HepG2 (cell line): ENCODE measurements around the gene RAB34. TPM values are rescaled to one million over a fixed set of nuclear protein-coding genes. Genes with fewer than 3 reads are reported as not detected.

ENCODE experiments used
- BATF2 ChIP-seq: sonication (generic); formaldehyde crosslinking; IDR thresholded peaks from 2 replicates; pipeline ENCODE4 v1.8.0; 2022; ENCODE audit warnings: mild to moderate bottlenecking, missing genetic modification reagents, moderate library complexity
- HHEX ChIP-seq: IDR thresholded peaks from 2 replicates; pipeline ENCODE4 v1.6.1; 2016; ENCODE audit warnings: control low read depth
- NFRKB ChIP-seq: fragments of 450-650 bp; IDR thresholded peaks from 2 replicates; pipeline ENCODE4 v1.6.1; 2017
- NR0B2 ChIP-seq: sonication (generic); formaldehyde crosslinking; IDR thresholded peaks from 2 replicates; pipeline ENCODE4 v1.4.0; 2020; ENCODE audit warnings: mild to moderate bottlenecking, missing genetic modification reagents
- REST ChIP-seq, 2 experiments: IDR thresholded peaks; 2 replicates each; pipeline ENCODE4 v1.6.1; 2011 to 2012; ENCODE audit warnings: low read length in 2 of 2, borderline replicate concordance in 1 of 2, low read depth in 1 of 2, mild to moderate bottlenecking in 1 of 2, moderate library complexity in 1 of 2
- SNAPC2 ChIP-seq: sonication (generic); formaldehyde crosslinking; IDR thresholded peaks from 2 replicates; pipeline ENCODE4 v1.8.1; 2022; ENCODE audit warnings: mild to moderate bottlenecking, missing genetic modification reagents
- ZNF10 ChIP-seq: sonication (generic); formaldehyde crosslinking; IDR thresholded peaks from 2 replicates; pipeline ENCODE4 v1.4.0; 2020; ENCODE audit warnings: mild to moderate bottlenecking, low read depth, missing genetic modification reagents, borderline replicate concordance
- ZNF710 ChIP-seq: sonication (generic); formaldehyde crosslinking; IDR thresholded peaks from 2 replicates; pipeline ENCODE4 v1.5.0; 2020; ENCODE audit warnings: mild to moderate bottlenecking, missing genetic modification reagents, borderline replicate concordance
- ZNF816 ChIP-seq: sonication (generic); formaldehyde crosslinking; IDR thresholded peaks from 2 replicates; pipeline ENCODE4 v1.8.0; 2022; ENCODE audit warnings: missing genetic modification reagents, mild to moderate bottlenecking, borderline replicate concordance
- ZSCAN20 ChIP-seq: sonication (generic); formaldehyde crosslinking; IDR thresholded peaks from 2 replicates; pipeline ENCODE4 v1.4.0; 2020; ENCODE audit warnings: missing genetic modification reagents, mild to moderate bottlenecking, borderline replicate concordance
- polyA plus RNA-seq, 8 experiments: library from polyadenylated mRNA; depleted of rRNA in 3 of 8; stranded (reverse) in 7 of 8; unstranded in 1 of 8; fragments of >200 nt; fragmentation: Illumina TruSeq in 4 of 8; extraction: Trizol in 4 of 8; gene quantifications; 2 replicates each; pipeline versions ENCODE4 v1.2.1 to v1.2.3, GENCODE V29; 2011 to 2016; ENCODE audit warnings: low read depth in 4 of 8, missing spikeins in 1 of 8, mixed read lengths in 1 of 8; ENCODE audit not compliant: insufficient read depth in 1 of 8
- total RNA-seq, 5 experiments: library from RNA; depleted of rRNA; stranded (reverse); fragments of >200 nt; fragmentation: Illumina TruSeq; extraction: Trizol; gene quantifications; 2 replicates each; pipeline ENCODE4 v1.2.3, GENCODE V29; 2016; ENCODE audit warnings: low read depth in 1 of 5
- TF ChIP-seq, protein P1 (sequence below): sonication (generic); formaldehyde crosslinking; IDR thresholded peaks from 2 replicates; pipeline ENCODE4 v1.4.0; 2020; ENCODE audit warnings: missing genetic modification reagents
- TF ChIP-seq, protein P2 (sequence below): sonication (generic); formaldehyde crosslinking; IDR thresholded peaks from 2 replicates; pipeline ENCODE4 v1.4.0; 2020; ENCODE audit warnings: missing genetic modification reagents

RAB34 gene
- total and polyA plus RNA-seq, 2 of the 13 experiments (the other 11 are each of a cell fraction or from before 2014, with no cell fraction given), result 0.49 TPM; not detected in 1

- TF ChIP-seq, protein P1, sequence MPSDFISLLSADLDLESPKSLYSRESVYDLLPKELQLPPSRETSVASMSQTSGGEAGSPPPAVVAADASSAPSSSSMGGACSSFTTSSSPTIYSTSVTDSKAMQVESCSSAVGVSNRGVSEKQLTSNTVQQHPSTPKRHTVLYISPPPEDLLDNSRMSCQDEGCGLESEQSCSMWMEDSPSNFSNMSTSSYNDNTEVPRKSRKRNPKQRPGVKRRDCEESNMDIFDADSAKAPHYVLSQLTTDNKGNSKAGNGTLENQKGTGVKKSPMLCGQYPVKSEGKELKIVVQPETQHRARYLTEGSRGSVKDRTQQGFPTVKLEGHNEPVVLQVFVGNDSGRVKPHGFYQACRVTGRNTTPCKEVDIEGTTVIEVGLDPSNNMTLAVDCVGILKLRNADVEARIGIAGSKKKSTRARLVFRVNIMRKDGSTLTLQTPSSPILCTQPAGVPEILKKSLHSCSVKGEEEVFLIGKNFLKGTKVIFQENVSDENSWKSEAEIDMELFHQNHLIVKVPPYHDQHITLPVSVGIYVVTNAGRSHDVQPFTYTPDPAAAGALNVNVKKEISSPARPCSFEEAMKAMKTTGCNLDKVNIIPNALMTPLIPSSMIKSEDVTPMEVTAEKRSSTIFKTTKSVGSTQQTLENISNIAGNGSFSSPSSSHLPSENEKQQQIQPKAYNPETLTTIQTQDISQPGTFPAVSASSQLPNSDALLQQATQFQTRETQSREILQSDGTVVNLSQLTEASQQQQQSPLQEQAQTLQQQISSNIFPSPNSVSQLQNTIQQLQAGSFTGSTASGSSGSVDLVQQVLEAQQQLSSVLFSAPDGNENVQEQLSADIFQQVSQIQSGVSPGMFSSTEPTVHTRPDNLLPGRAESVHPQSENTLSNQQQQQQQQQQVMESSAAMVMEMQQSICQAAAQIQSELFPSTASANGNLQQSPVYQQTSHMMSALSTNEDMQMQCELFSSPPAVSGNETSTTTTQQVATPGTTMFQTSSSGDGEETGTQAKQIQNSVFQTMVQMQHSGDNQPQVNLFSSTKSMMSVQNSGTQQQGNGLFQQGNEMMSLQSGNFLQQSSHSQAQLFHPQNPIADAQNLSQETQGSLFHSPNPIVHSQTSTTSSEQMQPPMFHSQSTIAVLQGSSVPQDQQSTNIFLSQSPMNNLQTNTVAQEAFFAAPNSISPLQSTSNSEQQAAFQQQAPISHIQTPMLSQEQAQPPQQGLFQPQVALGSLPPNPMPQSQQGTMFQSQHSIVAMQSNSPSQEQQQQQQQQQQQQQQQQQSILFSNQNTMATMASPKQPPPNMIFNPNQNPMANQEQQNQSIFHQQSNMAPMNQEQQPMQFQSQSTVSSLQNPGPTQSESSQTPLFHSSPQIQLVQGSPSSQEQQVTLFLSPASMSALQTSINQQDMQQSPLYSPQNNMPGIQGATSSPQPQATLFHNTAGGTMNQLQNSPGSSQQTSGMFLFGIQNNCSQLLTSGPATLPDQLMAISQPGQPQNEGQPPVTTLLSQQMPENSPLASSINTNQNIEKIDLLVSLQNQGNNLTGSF (CRISPR knock-in tag), result peak; percentile 88
- no peak for TF ChIP-seq BATF2 (CRISPR knock-in tag)
- no peak for TF ChIP-seq ZNF10
- TF ChIP-seq, protein P2, sequence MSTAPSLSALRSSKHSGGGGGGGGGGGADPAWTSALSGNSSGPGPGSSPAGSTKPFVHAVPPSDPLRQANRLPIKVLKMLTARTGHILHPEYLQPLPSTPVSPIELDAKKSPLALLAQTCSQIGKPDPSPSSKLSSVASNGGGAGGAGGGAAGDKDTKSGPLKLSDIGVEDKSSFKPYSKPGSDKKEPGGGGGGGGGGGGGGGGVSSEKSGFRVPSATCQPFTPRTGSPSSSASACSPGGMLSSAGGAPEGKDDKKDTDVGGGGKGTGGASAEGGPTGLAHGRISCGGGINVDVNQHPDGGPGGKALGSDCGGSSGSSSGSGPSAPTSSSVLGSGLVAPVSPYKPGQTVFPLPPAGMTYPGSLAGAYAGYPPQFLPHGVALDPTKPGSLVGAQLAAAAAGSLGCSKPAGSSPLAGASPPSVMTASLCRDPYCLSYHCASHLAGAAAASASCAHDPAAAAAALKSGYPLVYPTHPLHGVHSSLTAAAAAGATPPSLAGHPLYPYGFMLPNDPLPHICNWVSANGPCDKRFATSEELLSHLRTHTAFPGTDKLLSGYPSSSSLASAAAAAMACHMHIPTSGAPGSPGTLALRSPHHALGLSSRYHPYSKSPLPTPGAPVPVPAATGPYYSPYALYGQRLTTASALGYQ, result peak; percentile 58; the same call in 1 of the 2 replicates
- TF ChIP-seq ZNF816 (CRISPR knock-in tag), result no peak
- no peak for TF ChIP-seq ZNF710
- no peak for TF ChIP-seq SNAPC2 (CRISPR knock-in tag)
- TF ChIP-seq HHEX (CRISPR knock-in tag), result no peak
- TF ChIP-seq ZSCAN20, result no peak
- TF ChIP-seq NFRKB, result no peak
- peak in 1 of 2 experiments; percentile 72; a peak in 1 of 4 replicates for TF ChIP-seq REST (IDR thresholded peaks at IDR 0.05; ENCODE audit: borderline replicate concordance in 1 of 2, low read depth in 1 of 2, low read length in 2 of 2)
- TF ChIP-seq NR0B2 (CRISPR knock-in tag), result no peak
Observed at GRCh38 chr17:28710861-28711722, 6.6 kb downstream of the RAB34 start (continued).
